Medulla oblongata (tissue), 1 donor: Measurements from ENCODE around the gene COL1A1.

ENCODE experiments used
- DNase-seq: peaks from one replicate; pipeline ENCODE4 v3.0.0-alpha.2; 2015; ENCODE audit errors: extremely low spot score

Gene COL1A1

DNA sequence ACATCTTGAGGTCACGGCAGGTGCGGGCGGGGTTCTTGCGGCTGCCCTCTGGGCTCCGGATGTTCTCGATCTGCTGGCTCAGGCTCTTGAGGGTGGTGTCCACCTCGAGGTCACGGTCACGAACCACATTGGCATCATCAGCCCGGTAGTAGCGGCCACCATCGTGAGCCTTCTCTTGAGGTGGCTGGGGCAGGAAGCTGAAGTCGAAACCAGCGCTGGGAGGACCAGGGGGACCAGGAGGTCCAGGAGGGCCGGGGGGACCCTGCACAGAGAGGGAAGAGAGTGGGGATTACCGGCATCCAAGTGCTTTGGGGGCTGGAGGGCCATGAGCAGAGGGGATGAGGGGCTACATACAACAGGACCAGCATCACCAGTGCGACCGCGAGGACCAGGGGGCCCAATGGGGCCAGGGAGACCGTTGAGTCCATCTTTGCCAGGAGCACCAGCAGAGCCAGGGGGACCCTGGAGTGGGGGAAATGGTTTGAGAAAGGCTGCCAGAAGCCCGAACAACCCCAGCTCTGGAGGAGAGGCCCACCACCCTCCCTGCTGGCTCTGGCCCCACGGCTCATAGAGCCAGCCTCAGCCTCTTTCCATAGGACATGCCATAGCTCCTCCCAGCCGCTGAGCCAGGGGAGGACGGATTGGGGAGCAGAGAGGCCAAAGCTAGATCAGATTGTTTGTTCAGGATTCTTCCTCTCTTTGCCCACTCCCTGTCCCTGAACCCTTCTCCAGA is 14.6 kb downstream of the COL1A1 start:
- DNase-seq: no peak

DNA sequence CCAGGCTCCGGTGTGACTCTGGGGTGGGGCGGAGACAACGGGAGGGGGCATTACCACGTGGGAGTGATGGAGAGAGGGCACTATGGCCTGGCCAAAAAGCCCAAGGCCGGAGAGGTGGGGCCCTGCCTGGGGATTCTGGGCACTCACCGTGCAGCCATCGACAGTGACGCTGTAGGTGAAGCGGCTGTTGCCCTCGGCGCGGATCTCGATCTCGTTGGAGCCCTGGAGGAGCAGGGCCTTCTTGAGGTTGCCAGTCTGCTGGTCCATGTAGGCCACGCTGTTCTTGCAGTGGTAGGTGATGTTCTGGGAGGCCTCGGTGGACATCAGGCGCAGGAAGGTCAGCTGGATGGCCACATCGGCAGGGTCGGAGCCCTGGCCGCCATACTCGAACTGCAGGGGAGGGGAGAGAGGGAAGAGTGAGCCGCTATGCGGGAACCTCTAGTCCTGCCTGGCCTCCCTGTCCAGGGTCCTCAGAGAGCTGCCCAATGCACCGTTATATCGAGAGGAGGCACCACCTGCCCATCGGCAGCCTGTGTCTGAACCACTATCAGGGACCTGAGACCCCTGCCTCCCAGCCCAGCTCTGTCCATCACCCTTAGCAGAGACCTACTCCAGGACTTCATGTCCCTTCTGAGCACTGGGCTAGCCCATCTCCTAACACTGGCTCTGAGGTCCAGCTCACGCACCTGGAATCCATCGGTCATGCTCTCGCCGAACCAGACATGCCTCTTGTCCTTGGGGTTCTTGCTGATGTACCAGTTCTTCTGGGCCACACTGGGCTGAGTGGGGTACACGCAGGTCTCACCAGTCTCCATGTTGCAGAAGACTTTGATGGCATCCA is 15.6 kb downstream of the COL1A1 start:
- DNase-seq: no peak

DNA sequence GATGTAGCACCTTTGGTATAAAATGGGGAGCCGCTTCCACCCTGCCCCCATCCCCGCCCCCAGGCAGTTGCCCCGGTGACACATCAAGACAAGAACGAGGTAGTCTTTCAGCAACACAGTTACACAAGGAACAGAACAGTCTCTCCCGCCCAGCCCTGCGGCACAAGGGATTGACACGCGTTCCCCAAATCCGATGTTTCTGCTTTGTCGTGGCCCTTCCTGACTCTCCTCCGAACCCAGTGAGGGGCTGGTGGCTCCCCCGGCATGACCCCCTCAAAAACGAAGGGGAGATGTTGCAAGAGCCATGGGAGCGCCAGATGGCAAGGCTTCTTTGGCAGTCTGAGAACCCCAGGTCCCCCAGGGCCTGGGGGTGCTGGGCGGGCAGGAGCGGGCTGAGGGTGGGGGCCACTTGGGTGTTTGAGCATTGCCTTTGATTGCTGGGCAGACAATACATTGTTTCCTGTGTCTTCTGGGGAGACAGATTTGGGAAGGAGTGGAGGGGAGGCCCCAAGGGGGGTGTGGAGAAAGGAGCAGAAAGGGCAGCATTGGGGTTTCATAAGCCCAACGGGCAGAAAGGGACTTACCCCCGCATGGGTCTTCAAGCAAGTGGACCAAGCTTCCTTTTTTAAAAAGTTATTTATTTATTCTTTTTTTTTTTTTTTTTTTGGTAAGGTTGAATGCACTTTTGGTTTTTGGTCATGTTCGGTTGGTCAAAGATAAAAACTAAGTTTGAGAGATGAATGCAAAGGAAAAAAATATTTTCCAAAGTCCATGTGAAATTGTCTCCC is 16.6 kb downstream of the COL1A1 start:
- no peak for DNase-seq

DNA sequence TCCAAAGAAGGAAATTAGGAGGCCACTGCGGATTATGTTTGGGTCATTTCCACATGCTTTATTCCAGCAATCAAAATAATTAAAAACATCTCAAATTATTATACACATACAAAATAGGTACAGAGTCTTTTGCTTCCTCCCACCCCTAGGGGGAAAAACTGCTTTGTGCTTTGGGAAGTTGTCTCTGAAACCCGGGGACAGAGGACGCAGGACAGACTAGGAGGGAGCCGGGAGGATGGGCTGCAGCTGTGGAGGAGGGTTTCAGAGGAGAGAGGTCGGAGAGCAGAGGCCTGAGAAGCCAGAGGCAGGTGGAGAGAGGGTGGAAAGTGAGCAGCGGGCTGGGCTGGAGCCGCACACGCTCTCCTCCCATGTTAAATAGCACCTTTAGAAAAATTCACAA is 17.4 kb downstream of the COL1A1 start:
- DNase-seq: no peak

DNA sequence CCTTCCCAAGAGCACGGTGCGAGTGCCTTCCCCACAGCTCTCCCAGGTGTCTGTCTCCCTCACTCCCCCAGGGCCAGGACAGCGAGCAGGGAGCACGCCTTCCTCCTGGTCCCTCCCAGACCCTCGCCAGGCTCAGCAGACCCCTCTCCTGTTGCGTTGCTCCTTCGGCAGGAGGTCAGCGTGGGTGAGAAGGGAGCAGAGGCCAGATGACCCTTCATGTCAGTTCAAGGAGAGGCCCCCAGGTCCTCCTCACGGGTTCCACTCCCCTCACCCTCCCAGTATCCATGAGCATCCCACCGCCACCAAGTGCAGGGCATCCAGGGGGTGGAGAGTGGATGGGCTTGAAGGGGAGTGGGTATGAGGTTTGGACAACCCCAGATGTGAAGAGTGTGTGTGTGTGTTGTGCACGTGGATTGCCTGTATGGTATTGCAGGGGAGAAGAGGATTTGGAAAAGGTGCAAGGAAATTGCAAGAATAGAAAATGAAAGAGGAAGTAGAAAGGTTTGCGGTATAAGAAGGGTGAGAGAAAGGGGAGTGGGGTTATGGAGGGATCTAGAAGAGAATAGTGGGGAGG is 17.9 kb downstream of the COL1A1 start:
- DNase-seq: no peak

DNA sequence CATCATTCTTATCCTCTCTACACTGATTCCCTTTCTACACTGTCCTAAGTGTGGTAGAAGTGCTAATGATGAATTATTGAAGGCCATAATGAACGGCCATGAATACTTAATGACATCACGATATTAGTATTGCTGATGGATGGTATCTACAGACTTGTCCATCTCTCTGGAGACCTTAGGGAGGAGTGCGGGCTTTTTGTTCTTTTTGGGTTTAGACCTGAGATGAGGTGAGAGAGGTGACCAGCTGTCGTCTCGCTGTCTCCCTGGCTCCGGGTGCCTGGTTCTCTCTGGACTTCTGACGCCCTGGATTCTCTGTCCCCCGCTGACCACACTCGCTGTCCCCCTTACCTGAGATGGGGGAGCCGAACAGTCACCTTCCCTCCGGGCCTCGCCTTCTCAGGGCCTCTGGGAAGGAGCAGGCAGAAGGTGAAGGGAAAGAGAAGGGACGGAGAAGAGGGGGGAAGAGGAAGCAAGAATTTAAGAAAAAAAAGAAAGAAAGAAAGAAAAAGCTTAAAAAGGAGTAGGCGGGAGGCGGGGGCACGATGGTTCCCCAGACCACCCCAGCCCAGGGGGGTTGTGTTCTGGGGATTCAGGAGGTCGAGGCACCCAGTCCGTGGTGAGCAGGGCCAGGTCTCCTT is 18.5 kb downstream of the COL1A1 start:
- DNase-seq: no peak

DNA sequence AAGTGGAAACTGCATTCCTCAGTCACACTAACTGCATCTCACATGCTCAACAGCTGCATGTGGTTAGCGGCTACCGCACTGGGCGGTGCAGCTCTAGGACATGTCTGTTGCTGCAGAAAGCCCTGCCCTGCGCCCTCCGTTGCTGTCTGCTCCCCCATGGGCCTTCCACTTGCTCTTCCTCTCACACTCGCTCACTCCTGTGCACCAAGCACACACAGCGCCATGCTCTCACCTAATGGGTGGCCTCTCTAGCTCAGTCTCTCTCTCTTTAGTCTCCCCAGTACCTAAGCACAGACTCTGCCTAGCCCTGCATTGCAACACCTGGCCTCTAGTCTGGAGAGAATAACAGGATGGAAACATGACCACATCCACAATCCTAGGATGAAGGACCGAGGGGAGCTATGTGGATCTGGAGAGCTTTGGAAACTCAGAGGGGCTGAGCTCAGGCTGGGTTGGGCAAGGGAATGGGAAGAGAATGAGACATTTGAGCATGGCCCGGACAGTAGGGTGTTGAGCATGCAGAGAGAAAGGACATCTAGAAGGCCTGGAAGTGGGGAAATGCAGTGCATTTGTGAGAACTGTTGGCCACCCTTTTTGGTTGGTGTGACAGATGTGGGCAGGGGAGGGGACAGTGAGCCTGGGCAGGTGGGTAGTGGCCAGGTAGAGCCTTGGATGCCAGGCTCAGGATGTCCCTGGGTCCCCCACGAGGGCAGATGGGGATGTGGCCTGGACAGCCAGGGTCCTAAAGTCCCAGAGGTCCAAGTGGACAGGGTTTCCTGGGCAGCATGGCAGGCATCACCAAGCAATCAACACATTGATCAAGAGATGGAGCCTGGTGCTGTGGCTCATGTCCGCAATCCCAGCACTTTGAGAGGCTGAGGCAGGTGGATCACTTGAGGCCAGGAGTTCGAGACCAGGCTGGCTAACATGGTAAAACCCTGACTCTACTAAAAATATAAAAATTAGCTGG is 19.6 kb downstream of the COL1A1 start:
- no peak for DNase-seq

DNA sequence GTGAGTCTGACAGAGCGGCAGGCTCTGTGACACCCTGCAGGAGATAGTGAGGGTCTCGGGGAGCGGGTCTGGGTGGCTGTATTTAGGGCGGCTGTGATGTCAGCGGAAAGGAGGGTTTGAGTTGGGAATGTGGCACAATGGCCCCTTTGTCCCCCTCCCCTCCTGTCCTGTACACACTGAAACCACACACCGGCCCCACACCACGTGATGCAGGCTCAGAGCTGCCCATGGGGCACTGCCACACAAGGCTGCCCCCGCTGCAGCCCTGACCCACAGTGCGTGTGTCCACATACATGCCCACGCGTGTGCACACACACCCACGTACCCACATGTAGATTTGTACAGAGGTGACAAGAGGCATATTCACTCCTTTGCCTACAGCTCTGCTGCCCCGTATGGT is 20.3 kb downstream of the COL1A1 start:
- DNase-seq: peak; percentile 63

DNA sequence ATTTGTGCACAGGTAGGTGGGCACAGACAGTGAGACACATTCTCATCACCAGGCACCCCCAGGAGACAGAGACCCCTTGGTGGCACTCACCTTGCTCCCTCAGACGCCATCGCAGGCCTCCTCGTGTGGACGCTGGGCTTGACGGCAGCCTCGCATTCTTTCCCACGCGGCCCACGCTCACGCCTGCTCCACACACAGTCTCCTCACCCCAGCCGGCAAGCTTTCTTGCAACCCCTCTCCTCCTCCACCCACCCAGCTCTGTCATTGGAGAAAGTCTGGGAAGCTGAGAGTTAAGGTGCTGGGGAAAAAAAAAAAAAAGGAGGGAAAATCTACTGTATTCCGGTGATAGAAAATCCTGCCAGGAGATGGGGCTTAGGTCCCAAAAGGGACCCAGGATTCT is 20.8 kb downstream of the COL1A1 start:
- DNase-seq: no peak

DNA sequence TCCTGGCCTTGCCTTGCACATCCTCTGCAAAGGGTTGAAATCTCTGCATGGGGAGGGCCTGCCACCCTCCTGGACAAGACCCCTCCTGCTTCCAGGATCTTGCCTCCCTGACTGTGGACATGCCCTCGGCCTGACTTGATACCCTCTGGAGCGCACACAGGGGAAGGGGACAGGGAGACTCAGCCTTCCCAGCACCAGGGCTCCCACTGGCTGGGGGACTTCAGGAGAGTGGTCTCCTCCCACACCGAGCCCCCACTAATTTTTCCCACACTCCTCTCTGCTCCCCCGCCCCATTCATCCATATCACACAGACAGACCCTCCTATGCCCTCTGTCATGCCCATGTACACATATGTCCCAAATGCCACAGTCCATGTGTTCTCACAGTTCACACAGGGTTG is 21.3 kb downstream of the COL1A1 start:
- no peak for DNase-seq

DNA sequence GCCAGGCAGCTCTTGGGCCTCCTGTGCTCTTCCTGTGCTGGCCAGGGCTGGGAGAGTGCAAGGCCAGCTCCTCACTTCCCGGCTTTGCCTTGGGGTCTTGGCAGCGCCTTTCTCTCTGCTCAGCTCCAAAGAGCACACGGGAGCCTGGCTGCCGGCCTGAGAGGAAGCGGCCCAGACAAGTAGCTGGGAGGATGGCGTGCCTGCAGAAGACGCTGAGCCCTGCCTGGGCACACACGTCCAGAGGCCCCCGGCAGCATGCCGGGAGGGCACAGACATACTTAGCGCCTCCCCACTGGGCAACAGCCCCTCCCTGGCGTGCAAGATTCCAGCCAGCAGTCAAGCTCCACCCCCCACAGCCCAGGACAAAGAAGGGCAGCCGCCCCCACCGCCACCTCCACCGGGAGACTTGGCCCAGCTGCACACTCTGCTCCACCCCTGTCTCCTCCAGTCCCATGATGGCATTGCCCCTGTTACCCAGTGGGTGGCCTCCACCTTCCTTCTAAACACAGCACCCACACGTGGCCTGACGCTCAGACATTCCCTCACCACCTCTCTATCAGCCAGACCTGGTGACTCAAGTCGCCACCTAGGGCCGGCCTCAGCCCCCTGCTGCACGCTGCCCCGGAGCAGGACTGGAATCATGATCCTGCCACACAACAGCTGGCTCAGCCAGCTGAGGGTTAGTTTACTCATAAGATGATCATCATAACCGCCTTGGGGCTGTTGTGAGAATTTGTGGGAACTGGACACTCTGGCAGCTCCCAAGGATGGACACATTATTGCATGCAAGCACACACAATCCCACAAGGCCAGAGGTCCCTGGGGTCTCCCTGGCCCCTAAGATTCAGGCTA is 23.2 kb downstream of the COL1A1 start:
- peak; percentile 61 for DNase-seq

DNA sequence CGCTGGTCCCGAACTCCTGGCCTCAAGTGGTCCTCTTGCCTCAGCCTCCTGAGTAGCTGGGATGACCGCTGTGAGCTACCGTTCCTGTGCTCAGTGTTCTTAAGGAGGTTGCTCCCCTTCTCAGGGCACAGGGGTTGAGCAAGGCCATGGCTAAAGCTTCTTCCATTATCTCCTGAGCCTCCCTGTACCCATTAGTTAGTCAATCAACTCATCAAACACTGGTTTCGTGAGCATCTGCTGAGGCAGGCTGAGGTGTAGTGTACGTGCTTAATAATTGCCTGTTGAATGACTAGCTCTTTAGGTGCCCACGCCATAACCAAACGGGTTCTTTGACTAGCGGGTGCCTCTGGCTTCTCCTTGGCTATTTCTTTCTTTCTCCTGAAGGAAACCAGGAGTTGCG is 24.0 kb downstream of the COL1A1 start:
- no peak for DNase-seq

DNA sequence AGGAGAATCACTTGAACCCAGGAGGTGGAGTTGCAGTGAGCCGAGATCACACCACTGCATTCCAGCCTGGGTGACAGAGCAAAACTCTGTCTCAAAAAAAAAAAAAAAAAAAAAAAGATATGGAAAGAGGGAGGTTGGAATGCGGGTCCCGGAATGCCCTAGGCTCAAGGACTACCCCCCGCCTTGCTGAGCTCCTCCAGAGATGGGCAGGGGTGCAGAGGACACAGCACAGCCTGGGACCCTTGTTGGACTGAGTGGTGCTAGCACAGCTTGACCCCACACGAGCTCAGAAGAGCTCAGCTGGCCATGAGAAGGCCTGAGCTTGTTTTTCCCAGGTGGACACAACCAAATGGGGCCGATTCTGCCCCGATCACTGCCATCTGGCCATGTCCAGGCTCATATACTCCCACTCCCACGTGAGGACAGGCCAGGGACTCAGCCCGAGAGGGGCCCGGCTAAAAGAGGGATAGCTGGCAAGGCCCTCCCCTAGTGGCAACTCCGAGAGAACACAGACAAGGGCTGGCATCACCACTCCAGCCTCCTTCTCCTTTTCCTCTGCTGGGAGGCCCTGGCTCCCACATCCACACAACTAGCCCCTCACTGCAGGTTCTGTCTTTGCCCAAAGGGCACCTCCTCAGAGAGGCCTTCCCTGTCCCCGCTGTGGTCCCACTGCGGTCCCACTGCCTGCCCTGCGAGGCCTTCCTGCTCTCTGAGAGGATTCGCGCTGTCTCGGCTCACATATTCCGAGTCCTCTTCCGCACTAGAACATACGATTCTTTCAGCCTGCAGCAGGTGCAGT is 24.7 kb downstream of the COL1A1 start:
- no peak for DNase-seq

DNA sequence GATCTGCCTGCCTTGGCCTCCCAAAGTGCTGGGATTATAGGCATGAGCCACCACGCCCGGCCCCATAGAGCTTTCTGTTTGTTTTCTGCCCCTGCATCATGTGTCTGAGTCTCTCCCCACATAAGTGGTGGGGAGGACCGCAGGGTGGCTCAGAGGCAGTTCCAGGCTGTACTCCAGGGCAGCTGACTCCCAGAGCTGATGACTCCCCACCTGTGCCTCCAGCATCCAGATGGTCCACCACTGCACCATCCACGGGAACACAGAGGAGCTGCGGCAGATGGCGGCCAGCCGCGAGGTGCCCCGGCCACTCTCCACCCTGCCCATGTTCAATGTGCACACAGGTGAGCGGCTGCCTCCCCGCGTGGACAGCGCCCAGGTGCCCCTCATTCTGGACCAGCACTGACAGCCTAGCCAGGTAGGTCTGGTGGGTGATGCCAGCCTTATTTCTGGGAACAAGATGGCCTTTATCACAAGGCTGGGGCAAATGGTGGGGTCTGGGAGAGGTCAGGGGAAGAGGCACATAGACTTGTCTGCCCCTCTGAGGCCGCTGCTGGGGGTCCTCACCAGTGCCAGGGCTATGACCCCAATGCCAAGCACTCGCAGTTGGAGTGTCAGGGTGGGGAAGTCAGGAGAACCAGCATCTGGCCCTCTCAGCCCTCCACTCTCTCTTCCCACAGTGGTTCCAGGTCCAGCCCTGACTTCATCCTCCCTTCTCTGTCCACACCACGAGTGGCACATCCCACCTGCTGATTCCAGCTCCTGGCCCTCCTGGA is 26.2 kb downstream of the COL1A1 start:
- no peak for DNase-seq

DNA sequence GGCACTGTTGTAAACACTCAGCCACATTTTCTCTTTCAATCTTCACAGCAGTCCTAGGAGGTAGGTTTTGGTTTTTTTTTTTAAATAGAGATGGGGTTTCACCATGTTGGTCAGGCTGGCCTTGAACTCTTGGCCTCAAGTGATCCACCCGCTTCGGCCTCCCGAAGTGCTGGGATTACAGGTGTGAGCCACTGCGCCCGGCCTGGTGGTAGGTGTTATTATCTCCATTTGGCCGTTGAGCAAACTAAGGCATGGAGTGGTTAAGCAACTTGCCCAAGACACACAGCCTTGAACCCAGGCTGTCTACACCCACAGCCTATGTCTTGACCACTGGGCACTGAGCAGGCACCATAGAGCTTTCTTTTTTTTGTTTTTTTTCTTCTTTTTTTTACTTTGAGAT is 27.0 kb downstream of the COL1A1 start:
- DNase-seq: no peak

DNA sequence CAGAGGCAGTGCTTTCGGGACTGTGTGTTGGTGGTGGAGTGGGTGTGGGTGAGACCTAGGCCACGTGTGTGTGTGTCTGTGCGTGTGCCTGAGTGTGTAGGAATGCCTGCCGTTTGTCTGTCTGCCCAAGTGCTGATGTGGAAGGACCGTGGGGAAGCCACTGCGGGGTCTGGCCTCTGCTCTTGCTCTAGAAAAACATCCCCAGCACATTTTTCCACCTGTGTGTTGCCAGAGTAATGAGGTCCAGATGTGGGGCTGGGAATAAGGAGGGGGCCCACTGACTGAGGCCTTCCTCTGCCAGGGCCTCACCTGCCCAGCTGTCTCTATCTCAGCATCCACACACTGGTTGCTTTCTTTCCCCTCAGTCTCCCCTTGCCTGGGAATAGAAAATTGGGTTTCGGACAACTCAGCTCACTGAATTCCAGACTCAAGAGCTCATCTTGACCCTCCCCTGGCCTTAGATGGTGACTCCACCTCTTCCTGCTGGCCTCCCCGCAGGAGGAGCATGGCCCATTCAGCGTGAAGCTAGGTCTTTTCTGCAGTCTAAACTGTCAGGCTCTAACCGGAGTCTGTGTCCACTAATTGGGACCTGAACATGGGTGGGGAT is 28.0 kb downstream of the COL1A1 start:
- DNase-seq: no peak

DNA sequence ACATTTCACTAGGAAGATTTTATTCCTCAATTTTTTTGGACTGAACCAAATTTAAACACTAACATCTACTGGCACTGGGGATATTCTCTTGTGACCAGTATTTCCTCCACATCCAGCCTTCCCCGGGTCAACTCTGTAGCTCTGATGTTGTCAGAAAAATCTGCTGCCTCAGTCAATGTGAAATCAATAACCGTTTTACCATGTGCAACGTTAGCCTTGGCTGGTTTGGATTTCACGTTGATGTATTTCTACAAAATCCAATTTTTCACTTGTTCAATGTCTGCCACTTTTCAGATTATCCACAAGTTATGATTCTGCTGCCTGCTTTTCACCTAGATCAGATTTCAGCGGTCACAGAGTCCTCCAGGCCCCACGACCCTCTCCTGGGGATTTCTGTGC is 28.5 kb downstream of the COL1A1 start:
- DNase-seq: no peak
